HG02642 (cell line): ENCODE measurements around the gene TULP4.
A peak's percentile ranks its signal among the peaks of the same experiment; 100 is the strongest.

Experiments
- ATAC-seq: cut with Tn5 transposase; IDR thresholded peaks from one replicate; pipeline ENCODE4 v1.9.1; 2021; ENCODE audit warnings: mild to moderate bottlenecking; ENCODE audit not compliant: unreplicated experiment, poor library complexity

The TULP4 gene

DNA sequence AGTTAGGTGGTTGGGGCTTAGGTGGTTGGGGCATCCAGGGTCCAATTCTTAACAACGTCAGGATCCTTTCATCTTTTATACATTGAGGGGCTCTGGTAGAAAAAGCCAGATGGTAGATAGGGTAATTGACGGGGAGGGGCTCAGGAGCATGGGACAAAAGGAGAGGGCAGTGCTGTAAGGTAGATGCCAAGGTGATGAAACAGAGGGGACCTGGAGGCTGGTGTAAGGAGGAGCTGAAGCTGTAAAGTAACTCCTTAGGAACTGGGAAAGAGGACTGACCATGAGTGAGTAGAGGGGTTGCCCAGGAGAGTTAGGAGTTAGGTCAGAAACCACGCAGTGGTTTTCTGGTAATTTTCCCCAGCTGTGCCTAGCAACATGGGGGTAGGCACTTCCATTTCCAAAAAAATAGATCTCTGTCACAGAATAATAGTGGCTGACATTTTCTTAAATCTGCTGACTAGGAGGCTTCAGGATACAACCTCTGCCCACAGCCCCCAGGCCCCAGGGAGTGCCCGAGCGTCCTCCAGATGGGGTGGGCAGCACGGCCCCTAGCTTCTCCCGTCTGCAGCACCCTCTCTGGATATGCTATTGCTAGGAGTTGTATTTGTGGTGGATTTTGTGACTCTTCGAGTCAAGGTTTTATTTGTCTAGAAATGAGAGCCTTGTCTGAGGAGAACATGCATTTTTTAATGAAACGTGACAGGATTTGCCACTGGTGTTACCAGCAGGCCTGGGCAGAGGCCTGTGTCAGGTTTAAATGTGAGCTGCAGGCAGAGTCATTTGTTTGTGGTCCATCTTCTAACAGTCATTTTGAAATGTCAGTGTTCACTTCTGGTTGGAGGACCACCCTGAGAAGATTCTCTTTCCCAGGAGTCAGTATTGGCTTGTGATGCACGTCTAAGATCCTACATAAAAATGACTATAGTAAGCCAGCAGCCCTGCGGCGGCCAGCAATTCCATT is 44.6 kb downstream of the TULP4 start:
- peak; percentile 7 for ATAC-seq

DNA sequence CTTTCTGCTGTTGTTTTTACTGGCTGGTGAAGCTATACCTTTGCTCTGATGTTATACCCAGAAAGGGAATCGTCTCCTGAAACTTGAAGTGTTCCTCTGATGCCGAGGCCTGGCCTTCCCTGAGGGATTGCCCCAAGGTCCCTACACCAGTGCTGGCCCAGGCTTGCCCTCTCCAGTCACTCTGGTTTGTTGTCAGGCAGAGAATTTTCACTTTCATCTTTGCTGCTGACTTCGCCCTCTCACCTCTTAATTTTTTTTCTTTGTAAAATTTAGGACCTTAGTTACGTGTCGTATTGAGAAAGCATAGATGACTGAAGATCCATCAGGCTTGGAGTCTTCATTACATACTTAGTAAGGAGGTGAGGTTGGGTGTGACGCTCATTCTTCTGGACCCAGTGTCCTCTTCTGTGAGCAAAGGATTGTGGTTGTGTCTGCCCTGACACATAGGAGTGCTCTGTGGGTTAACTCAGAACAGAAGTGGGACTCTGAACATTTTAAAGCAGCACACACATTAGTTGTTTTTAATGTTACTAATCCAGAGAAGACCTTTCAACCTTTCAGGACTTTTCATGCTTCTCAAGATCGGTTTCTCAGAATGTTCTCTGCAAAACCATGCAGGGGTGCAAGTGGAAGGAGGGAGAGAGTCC is 45.4 kb downstream of the TULP4 start:
- ATAC-seq, result peak; percentile 66

DNA sequence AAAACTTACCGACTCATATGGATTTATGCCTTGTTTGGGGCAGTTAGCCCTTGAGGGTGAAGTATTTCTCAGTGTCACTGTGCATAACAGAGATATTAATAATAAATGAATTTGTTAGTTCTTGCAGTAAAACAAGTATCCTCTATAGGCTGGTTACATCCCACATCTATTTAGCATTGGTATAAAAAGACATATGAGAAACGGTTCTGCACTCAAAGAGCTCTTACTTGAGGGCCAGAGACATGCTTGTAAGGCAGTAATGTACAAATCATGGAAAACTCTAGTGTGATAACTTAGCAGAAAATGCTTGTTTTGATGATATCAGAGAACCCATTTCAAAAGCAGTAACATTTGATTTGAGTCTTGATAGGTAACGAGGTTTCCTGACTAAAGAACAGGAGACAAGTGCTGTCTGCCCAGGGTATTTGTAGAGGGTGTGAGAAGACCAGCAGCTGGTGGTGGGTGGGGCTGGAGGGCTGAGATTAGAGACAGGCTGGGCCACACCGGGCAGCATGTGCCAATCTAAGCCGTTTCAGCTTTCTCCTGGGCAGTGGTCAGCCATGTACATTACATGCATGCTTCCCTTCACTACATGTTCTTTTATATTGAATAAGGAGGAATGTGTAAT is 46.3 kb downstream of the TULP4 start:
- no peak for ATAC-seq

DNA sequence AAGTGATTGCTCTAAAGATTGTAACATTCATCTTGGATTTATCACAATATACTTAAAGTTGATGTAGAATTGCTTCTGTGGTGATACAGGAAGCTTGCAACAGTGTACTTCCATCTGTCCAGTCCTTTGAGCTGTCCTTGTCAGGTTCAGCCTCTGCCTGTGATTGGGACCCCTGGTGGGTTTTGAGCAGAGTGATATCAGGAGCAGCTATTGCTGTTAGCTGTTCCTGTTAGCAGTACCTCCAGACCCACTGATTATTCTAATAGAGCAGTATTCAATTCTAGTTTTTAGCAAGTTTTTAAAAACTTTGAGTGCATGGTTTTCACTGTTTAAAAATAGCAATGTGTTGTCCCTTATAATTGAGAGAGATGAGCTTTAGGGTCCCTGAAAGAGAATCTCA is 48.8 kb downstream of the TULP4 start:
- no peak for ATAC-seq

DNA sequence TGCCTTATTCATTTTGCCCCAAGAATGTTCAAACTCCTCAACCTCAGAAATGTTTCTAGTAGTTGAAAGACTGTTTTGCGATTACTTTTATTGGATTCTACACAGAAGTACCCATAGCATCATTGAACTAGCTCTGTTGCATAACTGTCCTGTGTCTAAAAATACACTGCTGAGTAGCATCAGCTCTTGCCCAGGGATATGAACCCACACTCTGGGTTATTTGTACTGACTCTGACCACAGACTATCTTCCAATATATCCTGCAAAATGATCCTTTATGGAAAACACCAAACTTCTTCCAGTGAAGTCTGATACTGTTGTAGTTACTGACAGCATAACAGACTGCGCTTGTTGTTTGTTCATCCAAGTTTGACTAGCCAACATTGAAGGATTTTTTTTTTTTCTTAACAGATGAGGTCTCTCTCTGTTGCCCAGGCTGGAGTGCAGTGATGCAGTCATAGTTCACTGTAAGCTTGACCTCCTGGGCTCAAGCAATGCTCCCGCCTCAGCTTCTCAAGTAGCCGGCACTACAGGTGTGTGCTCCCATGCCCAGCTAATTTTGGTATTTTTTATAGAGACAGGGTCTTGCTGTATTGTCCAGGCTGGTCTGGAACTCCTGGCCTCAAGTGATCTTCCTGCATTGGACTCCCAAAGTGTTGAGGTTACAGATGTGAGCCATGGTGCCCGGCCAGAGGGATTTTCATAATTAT is 49.9 kb downstream of the TULP4 start:
- no peak for ATAC-seq

DNA sequence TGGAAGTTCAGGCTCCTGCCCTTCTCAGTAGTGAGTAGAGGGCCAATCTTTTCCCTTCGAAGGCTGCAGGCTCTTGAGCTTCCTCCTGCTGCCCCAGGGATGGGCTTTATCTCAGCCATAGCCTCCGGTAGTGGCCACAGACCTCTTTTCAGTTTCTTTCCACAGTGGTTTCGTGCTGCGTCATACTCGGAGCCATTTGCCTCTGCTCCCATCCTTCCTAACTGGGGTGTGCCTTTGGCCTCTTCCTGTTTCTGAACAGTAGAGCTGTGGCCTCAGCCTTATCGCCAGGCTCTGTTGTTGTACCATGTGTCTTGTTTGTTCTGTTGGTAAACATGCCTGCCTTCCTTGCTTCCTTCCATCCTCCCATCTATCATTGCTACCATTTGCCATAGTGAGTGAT is 54.1 kb downstream of the TULP4 start:
- ATAC-seq, result no peak

DNA sequence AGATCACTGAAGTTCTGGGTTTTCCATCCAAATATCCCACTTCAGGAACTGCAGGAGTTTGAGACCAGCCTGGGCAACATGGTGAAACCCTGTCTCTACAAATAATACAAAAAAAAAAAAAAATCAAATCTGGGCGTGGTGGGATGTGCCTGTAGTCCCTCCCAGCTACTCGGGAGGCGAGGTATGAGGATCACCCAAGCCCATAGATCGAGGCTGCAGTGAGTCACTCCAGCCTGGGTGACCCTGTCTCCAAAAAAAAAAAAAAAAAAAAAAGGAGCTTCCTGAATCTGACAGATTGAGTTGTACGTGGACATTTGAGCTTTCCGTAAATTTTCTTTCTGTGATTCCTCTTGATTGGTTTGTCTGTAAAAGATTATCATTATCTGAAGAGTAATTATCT is 55.6 kb downstream of the TULP4 start:
- ATAC-seq, result no peak

DNA sequence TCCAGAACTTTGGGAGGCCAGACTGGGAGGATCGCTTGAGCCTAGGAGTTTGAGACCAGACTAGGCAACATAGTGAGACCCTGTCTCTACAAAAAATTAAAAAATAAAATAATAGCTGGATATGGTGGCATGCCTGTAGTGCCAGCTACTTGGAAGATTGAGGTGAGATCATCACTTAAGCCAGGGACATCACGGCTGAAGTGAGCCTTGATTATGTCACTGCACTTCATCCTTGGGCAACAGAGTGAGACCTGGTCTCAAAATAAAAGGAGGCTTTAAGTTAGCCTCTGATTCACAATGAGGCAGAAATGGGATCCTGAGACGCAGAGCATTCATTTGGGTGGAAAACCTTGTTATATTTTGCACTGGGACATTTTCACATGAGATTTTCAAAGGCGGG is 57.0 kb downstream of the TULP4 start:
- no peak for ATAC-seq

DNA sequence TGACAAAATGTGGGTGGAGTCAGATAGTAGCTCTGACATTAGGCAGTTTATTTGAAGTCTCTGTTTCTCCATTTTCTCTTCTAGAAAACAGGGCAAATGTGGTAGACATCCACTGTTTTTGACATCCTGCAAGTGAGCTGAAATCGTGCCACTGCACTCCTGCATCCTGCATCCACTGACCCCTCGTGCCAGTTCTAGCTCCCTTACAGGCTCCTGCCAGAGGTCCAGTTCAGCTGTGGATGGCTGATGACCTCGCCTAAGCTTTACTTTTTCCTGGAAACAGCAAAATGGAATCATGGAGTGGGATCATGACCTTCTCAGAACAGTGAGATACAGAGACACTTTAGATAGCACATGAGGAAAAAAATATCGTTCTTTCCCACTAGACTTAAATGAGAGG is 58.5 kb downstream of the TULP4 start:
- ATAC-seq, result no peak

DNA sequence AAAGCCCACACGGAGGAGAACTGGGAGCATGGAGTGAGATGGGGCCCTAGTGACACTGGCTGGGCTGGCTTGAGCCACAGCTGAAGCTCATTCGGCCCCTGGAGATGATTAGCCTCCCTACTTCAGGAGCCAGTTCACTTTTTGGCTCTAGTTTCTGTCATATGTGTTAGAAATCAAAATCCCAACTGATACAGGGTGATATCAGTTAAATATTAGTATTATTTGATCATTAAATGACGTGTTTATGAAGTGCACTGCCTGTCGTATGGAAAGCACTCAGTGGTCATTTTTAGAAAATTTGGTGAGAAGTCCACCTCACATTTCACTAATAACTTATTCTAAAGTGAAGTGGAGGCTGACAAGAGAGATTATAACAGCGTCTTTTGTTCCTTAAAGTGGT is 59.0 kb downstream of the TULP4 start:
- ATAC-seq, result no peak

DNA sequence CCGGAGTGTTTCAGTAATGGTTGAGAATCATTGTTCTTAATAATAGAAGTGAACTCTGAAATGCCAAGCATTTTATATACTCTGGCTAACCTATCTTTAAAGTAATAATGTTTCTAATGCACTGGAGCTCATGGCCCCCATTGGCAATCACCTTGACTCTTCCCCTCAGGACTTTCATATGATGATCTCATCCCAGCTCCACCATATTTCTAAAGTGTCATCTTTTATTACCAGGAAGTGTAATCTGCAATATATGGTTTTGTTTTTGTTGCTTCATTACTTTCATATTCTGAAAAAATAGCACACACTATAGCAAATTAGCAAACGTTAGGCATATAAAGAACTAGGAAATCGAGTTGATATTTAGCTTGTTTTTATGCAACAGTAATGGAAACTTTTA is 60.3 kb downstream of the TULP4 start:
- no peak for ATAC-seq

DNA sequence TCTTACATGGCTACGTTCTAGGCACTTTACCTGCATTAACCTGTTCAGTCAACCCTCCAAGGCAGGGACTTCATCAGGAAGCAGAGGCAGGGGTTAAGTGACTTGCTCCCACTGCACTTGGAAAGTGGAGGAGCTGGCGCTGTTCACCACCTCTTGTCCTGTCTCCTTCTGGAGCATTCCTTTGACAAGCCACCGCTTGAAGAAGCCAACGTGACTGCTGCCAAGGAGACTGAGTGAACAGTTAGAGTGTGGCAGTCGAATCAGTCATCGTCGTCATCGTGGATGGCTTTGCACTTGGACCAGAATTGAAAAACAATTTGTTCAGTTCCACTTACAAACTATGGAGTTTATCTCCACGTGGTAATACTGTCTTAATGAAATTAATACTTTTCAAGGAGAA is 60.9 kb downstream of the TULP4 start:
- no peak for ATAC-seq

DNA sequence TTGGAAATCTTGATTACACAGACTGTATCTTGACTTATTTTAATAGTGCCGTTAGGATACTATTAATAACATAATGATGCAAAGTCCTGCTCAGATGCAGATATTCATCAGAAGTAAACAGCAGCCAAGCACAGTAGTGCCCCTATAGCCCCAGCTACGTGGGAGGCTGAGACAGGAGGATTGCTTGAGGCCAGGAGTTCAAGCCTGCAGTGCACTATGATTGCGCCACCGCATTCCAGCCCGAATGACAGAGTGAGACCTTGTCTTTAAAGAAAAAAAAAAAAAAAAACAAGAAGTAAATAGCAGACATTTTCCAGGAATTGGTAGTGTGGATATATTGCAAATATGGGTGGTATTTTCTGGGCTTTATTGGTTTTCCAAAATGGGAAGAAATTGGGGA is 61.8 kb downstream of the TULP4 start:
- no peak for ATAC-seq

DNA sequence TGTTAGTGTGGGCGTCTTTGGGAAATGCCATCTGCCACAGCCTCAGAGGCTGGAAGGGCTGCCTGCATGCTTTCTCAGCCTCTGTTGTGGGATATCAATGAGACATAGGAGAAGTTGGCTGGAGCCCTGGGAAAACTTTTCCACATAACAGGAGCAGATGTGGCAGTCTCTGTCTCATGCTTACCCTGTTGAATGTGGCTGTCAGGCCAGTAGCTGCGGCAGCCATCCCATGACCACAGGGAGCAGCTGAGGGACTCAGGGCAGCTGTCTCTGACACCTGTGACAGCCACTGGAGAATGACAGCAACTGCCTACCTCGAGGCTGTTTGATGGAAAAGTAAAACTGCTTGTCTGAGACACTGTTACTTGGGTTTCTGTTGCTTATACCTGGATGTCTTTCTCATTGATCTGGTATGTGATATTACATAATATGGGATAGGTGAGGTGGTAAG is 64.4 kb downstream of the TULP4 start:
- no peak for ATAC-seq

DNA sequence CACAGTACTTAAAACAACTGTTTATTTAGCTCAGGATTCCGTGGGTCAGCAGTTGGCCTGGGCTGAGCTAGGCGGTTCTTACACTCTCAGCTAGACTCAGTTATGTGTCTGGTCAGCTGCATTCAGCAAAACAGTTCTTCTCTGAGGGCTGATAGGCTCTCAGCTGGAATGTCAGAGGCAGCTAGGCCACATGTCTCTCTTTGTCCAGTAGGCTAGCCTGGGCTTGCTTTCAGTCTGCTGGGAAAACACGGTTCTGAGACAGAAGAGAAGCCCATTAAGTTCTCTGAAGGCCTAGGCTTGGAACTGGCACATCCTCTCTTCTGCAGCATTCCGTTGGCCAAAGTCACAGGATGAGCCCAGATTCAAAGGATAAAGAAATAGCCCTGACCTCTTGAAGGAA is 65.6 kb downstream of the TULP4 start:
- no peak for ATAC-seq

DNA sequence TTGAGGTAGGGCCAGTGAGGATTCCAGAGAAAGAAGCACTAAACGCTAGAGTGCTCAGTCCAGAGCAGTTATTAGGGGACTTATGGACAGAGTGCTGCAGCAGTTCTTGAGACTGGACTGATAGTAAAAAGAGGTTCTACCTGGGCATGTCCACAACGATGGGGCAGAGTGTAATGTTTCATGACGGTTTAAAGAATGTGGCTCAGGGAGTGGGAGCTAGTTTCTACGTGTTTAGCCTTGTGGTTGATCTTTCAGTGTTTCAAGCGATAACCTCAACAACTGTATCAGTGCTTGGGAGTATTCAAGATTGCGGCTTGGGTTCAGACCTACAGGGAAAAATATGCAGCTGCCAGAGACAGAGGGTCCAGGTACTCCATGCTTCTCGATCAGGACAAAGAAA is 67.1 kb downstream of the TULP4 start:
- no peak for ATAC-seq

DNA sequence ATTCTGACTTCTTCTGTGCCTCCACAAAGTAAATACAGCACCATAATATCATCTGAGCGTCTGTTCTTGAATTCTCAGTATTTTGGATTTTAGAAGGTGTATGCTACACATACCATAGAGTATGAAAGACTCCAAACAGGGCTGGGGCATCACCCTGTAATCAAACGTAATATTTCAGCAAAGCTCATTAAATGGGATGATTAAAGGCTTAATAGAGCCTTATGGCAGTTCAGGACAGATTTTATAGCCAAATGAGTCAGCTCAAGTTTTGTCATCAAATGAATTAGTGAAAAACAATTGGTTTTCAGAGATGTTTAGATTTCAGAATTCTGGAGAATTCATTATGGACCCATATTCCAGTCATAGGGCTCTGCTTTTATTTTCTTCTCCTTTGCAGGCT is 68.9 kb downstream of the TULP4 start:
- no peak for ATAC-seq

DNA sequence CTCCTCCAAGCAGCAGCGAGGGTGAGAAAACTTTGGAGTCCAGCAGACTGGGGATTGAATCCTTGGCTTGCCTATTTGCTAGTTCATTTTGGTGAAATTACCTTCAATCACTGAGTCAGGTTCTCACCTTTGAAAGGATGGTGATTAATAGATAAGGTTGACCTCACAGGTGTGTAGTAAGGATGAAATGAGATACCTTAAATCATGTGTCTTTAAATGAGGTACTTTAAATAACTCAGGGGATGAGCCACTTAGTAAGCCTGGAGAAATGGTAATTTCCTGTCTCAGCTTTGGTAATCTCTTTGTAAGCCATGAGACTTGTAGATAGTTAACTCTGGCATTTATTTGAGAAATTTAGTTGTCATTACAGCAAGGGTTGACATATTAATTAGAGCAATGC is 70.2 kb downstream of the TULP4 start:
- ATAC-seq, result no peak

DNA sequence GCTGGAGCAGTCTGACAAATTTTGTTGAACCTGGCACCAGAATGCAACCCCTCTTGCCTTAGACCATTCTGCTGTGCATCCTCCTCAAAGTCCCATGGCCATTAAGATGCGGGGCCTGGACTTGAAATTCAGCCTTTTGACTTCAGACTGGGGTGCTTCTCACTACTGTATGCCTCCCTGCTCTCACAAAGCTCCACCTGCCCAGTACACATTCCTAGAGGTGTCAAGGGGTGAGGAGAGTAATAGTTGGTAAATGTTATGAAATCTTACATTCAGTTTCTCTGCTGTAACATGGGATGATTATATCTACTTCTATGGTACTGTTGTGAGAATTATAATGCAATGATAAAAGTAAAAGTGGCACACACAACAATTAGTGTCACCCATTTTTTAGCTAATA is 70.8 kb downstream of the TULP4 start:
- ATAC-seq, result no peak

DNA sequence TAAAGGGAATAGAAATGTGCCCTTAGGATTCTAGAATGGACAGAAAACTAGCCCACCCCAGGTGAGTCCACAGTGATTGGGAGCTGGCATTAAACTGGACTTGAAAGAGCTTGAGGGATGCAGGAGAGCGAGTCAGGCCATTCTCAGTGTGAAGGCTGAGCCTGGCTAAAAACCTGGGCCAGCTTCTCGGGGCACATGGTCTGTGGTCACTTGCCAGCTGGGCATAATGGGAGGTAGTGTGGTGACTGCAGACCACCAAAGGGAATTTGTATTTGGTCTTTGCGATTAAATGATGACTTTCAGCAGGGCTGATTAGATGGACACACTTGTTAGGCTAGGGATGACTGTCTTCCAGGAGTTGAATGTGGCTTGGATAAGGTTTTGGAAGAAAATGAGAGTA is 71.3 kb downstream of the TULP4 start:
- ATAC-seq, result no peak

DNA sequence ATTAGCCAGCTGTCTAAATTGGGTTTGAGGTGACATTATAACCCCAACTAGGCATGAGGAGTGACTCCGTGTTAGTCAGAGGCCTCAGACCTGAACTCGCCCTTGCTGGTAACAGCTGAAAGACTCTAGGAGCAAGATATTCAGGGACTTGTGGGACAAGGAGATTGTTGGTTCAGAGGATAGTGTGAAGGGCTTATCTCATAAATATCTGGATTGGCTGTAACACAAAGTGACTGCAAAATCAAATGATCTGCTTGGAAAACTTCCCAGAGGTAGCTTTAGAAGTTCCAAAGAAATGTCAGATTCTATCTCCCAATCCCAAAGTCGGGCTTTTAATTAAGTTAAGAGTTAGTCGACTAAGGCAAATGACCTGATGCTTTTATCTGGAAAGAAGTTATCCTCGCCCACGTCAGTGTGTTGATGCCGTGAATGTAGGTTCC is 72.4 kb downstream of the TULP4 start:
- ATAC-seq, result no peak
